Testis (tissue), 3 donors: ENCODE measurements around the gene MEIS2. TPM values are rescaled to one million over a fixed set of nuclear protein-coding genes. Genes with fewer than 3 reads are reported as not detected.

Experiments used
- DNase-seq: peaks from one replicate; pipeline ENCODE4 v3.0.0-alpha.2; 2019
- H3K27ac ChIP-seq, 2 donors: fragments of 200-600 bp; sonication (generic); one replicate each; pipeline ENCODE4 v1.5.1; 2019
- H3K27me3 ChIP-seq: fragments of 200-600 bp; sonication (generic); one replicate; pipeline ENCODE4 v1.5.1; 2019
- H3K36me3 ChIP-seq: fragments of 200-600 bp; sonication (generic); one replicate; pipeline ENCODE4 v1.5.1; 2017; ENCODE audit warnings: low read depth; ENCODE audit errors: missing control alignments
- H3K4me1 ChIP-seq: fragments of 200-600 bp; sonication (generic); one replicate; pipeline ENCODE4 v1.5.1; 2019
- H3K4me3 ChIP-seq, 2 donors: fragments of 200-600 bp; sonication (generic); one replicate each; pipeline ENCODE4 v1.5.1; 2017 to 2019
- H3K9me3 ChIP-seq: fragments of 200-600 bp; sonication (generic); one replicate; pipeline ENCODE4 v1.5.1; 2017
- CTCF ChIP-seq, 3 experiments: fragments of 450-650 bp in 2 of 3; fragments of 200-600 bp in 1 of 3; sonication (generic) in 1 of 3; IDR thresholded peaks; one replicate each; pipeline ENCODE4 v1.5.1; 2016 to 2019; ENCODE audit warnings: antibody characterized with exemption in 3 of 3, mild to moderate bottlenecking in 2 of 3, moderate library complexity in 1 of 3
- POLR2A ChIP-seq: fragments of 450-650 bp; IDR thresholded peaks from one replicate; pipeline ENCODE4 v1.6.1; 2017; ENCODE audit warnings: antibody characterized with exemption, mild to moderate bottlenecking, moderate library complexity
- WGBS, 2 donors: methylation state at CpG; one replicate each; pipeline ENCODE4 v1.1.5; 2018; 5-methylcytosine and 5-hydroxymethylcytosine counted together
- intact Hi-C: fragments of 100-400 bp; cut with DNase I; formaldehyde crosslinking; loops from one replicate; pipeline ENCODE4 v1.15.1; 2023; ENCODE audit warnings: low total_unique reads
- polyA plus RNA-seq: library from polyadenylated mRNA; stranded (reverse); fragments of 350-450 nt; fragmentation: Illumina TruSeq; extraction: RNeasy Lipid Tissue Mini Kit (QIAGEN cat#74804); gene quantifications from one replicate; pipeline ENCODE4 v1.2.3, GENCODE V29; 2014; ENCODE audit warnings: low read depth, low replicate concordance; ENCODE audit not compliant: insufficient read depth
- total RNA-seq, 2 donors: library from RNA; depleted of rRNA; stranded (reverse); fragments of >200 nt; gene quantifications; one replicate each; pipeline ENCODE4 v1.2.3, GENCODE V29; 2016

Gene MEIS2
- total and polyA plus RNA-seq, 3 donors from 2014 or later: 7.0 to 19.4 (median 15.7) TPM

DNA sequence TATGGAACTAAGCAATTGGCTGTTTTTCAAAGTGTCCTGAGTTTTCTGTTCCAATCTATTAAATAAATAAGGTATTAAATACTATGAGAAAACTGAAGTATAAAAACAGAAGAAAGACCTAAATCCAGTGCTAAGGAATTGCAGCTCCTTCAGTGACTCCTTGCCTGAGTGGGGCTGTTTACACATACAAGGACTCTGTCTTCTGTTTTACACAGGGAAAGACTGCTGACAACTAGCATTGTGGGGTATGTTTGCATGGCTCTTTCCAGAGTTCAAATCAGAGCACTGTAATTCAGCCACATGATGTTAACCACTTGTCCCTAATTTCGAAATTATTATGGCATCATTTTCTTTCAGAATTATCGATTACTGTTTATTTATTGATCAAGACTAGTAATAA, 31.3 kb upstream of the MEIS2 start:
- Histone ChIP-seq H3K4me3 (no peak overlapping the region), H3K9me3 (no peaks in the 10 kb centered on the region), H3K36me3 (no peaks in the 10 kb centered on the region), H3K4me1 (no peaks in the 10 kb centered on the region), H3K27me3 (no peaks in the 10 kb centered on the region), H3K27ac (no peak overlapping the region)
- intact Hi-C loops: no loop called here
- DNase-seq: no peak
- TF ChIP-seq POLR2A (no peak), CTCF (IDR thresholded peaks at IDR 0.05) (no peak)
- WGBS, 2 donors: 63% methylated on average over 2 of the region's 2 CpGs

DNA sequence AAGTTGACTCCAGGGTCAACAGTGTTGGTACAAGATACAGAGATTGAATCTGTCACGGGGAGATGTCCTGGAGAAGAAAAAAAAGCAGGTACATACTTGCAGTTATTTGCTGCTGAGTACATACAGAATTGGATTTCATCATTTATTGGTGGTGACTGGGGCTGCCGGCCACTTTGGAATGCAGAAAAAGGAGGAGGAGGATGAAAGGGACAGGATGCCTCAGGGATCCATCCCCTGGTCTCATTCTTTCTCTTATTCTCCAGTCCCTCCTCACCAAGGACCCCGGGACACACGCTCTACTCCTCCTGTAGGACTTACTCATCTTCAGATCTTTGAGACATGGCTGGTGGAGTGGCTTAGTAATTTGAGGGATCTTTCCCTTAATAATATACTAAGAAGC, 30.0 kb upstream of the MEIS2 start:
- intact Hi-C loops: no loop called here
- DNase-seq: no peak
- Histone ChIP-seq H3K9me3 (no peaks in the 10 kb centered on the region), H3K4me1 (no peaks in the 10 kb centered on the region), H3K4me3 (no peak overlapping the region), H3K27me3 (no peaks in the 10 kb centered on the region), H3K36me3 (no peaks in the 10 kb centered on the region), H3K27ac (no peak overlapping the region)
- WGBS, 2 donors: 66 to 74% methylated on average over 4 of the region's 4 CpGs
- TF ChIP-seq CTCF (IDR thresholded peaks at IDR 0.05): no peak
- TF ChIP-seq POLR2A: no peak

DNA sequence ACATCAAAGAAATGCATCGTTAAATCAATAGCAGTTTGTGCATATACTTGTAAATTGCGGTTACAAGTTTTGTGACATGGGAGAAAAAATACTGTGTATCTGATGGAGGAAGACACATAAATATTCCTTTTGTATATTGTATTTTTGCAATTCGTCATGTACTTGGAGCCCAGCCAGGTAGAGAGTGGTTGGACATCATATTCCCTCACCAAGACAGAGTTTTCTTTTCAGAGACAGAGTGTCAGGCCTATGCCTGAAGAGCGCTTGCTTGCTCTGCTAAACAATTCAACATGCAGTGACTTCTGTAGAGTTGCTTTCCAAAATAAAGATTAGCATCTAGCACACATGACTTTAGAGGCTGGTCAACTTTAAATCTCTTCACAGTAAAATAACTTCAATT, 24.8 kb upstream of the MEIS2 start:
- H3K27ac ChIP-seq: no peak overlapping the region
- WGBS, 2 donors: 63 to 68% methylated on average over 4 of the region's 4 CpGs
- intact Hi-C loops: no loop called here

DNA sequence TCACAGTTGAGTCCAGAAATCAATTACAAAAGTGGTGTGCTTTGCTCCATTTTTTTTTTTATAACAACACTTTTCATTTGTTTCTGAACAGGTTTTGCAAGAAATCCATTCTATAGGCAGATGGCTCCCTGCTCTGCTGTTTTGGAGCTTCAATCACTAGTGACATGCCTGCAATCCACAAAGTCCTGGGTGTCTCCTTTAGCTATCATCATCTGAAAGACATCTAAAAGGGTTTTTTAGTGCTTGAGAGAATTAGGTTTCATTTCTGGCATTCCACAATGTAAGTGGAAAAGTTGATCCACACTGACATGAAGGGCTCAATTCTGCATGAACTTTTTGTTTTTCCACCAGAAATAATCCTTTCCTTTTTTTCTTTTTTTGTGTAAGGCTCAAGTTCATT, 24.0 kb upstream of the MEIS2 start:
- Histone ChIP-seq H3K27me3 (no peaks in the 10 kb centered on the region), H3K4me3 (no peak overlapping the region), H3K27ac (no peak overlapping the region), H3K9me3 (no peaks in the 10 kb centered on the region), H3K4me1 (no peaks in the 10 kb centered on the region), H3K36me3 (no peaks in the 10 kb centered on the region)
- TF ChIP-seq CTCF (IDR thresholded peaks at IDR 0.05): no peak
- TF ChIP-seq POLR2A: no peak
- intact Hi-C loops: no loop called here
- DNase-seq: no peak

More for the DNA sequence above, 24.8 kb upstream of the MEIS2 start:
- Histone ChIP-seq H3K4me1 (no peaks in the 10 kb centered on the region), H3K4me3 (no peak overlapping the region), H3K27me3 (no peaks in the 10 kb centered on the region), H3K36me3 (no peaks in the 10 kb centered on the region), H3K9me3 (no peaks in the 10 kb centered on the region)
- TF ChIP-seq CTCF (IDR thresholded peaks at IDR 0.05): no peak
- no peak for TF ChIP-seq POLR2A
- no peak for DNase-seq

DNA sequence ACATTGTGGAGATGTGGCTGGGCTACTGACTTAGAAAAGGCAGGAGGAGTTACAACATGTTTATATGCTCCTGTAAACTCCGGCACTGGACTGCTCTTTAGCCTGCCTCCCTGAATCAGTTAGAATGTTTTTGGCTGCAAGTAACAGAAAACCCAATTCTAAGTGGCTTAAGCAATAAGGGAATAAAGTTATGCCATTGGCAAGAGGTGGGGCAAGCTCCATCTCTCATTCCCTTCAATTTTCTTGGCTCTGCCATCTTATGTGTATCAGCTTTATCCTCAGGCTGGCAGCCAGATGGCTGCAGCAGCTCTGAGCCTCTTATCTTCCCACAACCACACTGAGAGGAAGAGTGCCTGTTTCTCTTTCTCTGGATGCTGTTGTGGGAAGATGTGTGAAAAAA, 22.4 kb upstream of the MEIS2 start:
- Histone ChIP-seq H3K27ac (no peak overlapping the region), H3K4me1 (no peaks in the 10 kb centered on the region)
- WGBS, 2 donors: 94 to 97% methylated on average over 1 of the region's 1 CpG

More for the DNA sequence above, 22.4 kb upstream of the MEIS2 start:
- H3K9me3 ChIP-seq: no peaks in the 10 kb centered on the region
- TF ChIP-seq POLR2A: no peak
- no peak for TF ChIP-seq CTCF (IDR thresholded peaks at IDR 0.05)
- intact Hi-C loops: no loop called here
- no peaks in the 10 kb centered on the region for H3K36me3 ChIP-seq
- H3K27me3 ChIP-seq: no peaks in the 10 kb centered on the region
- no peak for DNase-seq
- H3K4me3 ChIP-seq: no peak overlapping the region
